ENCODE data around the gene MYO3B. TPM values are rescaled to one million over a fixed set of nuclear protein-coding genes. Genes with fewer than 3 reads are reported as not detected.
"Not testable (repeated sequence)": the region's sequence is repeated elsewhere in the genome, so short reads cannot be mapped to it uniquely, and the experiment has no call there.

MYO3B gene
- total RNA-seq, 1 donor, result 0.21 TPM

DNA sequence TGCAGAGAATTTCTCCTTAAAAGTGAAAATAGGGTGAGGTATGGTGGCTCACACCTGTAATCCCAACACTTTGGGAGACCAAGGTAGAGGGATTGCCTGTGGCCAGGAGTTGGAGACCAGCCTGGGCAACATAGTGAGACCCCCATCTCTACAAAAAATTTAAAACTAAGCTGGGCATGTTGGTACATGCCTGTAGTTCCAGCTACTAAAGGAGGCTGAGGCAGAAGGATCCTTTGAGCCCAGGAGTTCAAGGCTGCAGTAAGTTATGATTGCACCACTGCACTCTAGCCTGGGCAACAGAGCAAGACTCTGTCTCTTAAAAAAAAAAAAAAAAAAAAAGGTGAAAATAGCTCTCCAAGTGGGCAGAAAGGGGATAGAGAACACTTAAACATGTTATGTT, 496.3 kb downstream of the MYO3B start:
- not testable (repeated sequence) for H3K4me3 ChIP-seq (ENCODE audit: low read length); H3K4me1 ChIP-seq (ENCODE audit: insufficient read depth, low read length); H3K9me3 ChIP-seq (ENCODE audit: low read depth, low read length); H3K27me3 ChIP-seq (ENCODE audit: insufficient read depth, low read length)

DNA sequence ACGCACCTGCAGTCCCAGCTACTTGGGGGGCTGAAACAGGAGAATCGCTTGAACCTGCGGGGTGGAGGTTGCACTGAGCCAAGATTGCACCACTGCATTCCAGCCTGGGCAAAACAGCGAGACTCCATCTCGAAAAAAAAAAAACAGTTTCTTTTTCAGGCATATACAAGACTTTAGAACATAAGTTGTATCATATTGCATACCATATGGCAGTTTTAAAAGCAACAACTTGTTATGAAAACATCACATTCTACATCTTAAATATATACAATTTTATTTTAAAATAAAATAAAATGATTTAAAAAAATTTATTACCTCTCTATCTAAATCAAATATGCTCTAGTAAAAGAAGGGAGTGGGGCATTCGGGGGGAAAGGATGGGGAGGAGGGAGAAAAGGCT, 497.8 kb downstream of the MYO3B start:
- H3K27me3 ChIP-seq (ENCODE audit: insufficient read depth, low read length), result no peaks in the 10 kb centered on the region
- H3K9me3 ChIP-seq (ENCODE audit: low read depth, low read length), result no peaks in the 10 kb centered on the region
- H3K4me1 ChIP-seq (ENCODE audit: insufficient read depth, low read length), result no peaks in the 10 kb centered on the region
- no peak overlapping the region for H3K4me3 ChIP-seq (ENCODE audit: low read length)

DNA sequence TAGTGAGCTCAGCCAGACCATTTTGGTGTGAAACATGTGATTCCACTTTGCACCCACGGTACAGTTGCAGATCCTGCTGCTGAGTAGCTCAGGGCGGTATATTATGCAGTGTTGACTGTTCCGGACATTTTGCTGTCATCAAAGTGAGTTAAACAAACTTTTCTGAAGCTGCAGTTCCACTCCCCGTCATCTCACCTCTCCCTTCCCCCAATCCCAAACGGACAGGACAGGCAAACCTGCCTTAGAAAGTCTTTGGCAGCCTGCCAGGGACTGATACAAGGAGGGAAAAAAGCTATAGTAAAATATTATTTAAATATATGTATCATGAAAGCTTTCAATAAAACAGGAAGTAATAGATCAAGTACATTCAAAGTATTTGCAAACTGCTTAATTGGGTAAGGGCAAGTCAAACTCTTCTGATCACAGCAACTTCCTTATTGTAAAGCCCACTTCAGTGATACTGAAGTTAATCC, 501.7 kb downstream of the MYO3B start:
- no peaks in the 10 kb centered on the region for H3K4me1 ChIP-seq (ENCODE audit: insufficient read depth, low read length)
- H3K9me3 ChIP-seq (ENCODE audit: low read depth, low read length), result no peaks in the 10 kb centered on the region
- H3K27me3 ChIP-seq (ENCODE audit: insufficient read depth, low read length), result no peaks in the 10 kb centered on the region
- H3K4me3 ChIP-seq (ENCODE audit: low read length), result no peak overlapping the region

DNA sequence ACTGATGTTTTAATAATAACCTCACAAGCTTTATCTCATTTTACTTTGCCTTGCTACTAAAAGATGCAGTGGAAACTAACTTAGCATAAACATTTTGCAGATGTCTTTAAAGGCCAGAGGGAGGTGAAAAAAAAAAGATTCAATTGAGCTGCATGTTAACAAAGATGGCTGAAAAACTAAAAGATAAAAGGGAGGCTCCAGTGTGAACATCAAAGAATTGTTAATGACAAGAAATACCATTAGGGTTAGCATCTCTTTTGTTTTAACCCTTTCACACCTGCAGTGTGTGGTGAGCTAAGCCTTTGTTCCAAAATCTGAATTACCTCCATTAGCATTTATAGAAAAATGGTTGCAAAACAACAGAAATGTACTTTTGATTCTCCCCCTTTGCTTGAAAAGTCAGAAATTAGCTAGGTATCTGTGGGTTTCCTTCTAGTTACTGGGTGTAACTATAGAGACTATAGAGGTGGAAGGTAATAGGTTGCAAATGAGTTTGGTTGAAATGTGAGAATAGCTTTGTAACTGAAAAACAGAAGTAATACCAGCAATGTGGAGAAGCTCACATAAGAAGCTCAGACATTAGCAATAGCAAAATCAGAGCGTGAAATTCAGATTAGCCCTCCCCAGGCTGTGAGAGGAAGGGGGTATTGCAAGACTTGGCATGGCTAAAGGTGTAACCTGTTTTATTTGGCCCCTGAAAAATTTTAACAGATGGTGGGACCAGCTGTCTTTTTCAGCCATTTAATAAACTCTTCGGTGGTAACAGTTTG, 502.4 kb downstream of the MYO3B start:
- no peaks in the 10 kb centered on the region for H3K27me3 ChIP-seq (ENCODE audit: insufficient read depth, low read length)
- H3K9me3 ChIP-seq (ENCODE audit: low read depth, low read length), result no peaks in the 10 kb centered on the region
- no peaks in the 10 kb centered on the region for H3K4me1 ChIP-seq (ENCODE audit: insufficient read depth, low read length)
- no peak overlapping the region for H3K4me3 ChIP-seq (ENCODE audit: low read length)

DNA sequence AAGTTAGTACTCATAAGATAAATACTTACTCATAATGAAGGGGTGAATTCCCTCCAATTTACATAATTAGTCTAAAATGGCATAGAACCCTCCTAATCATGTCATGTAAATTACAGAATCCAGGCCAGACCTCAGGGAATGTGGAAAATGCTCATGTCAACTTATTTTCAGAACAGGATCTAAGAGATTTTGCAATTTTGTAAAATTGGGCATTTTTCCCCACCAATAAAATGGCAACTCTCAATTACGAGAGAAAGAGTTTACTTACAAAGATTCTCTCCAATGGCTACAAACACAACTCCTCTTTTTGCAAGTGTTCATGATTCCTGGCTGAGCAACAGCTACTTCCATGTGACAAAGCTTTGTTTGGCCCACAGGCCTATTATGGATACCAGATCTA, 503.4 kb downstream of the MYO3B start:
- Histone ChIP-seq H3K4me3 (ENCODE audit: low read length) (no peak overlapping the region), H3K9me3 (ENCODE audit: low read depth, low read length) (no peaks in the 10 kb centered on the region), H3K27me3 (ENCODE audit: insufficient read depth, low read length) (peaks cover 2% of the 10 kb centered on the region), H3K4me1 (ENCODE audit: insufficient read depth, low read length) (no peaks in the 10 kb centered on the region)

DNA sequence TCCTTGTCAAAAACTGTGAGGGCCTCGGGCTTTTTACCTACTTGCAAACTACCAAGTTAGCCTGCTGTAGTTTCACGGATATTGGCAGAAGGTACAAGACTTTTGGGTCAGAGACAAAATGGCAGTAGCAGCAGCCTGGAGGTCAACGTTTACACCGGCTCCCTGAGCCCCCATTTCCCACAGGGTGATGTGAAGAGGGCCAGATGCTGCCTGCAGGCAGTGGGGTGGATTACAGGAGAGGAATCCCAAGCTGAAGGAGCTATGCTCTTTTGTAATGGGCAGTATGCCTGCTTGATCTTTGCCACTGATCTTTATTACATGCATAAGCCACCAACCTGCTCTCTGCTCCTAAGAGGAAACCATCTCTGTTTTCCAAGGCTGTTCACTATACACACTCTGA, 507.6 kb downstream of the MYO3B start:
- H3K4me1 ChIP-seq (ENCODE audit: insufficient read depth, low read length), result no peaks in the 10 kb centered on the region

DNA sequence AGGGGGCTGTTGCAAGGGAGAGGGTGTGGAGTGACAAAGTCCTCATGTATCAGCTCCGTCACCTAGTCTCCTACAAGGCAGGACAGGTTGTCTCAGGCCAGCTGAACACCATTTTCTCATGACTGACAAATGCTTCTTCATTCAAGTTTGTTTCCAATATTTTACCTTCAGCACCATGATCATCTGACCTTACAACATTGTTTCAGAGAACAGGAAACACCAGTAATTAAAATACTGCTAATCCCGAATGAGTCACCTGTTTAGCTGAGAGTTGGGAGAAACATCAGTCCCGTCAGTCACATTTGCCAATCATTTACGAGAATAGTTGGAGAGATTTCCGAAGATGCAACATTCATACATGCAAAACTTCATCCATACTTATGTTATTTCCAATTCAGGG, 511.5 kb downstream of the MYO3B start:
- Histone ChIP-seq H3K27me3 (ENCODE audit: insufficient read depth, low read length) (peaks cover 2% of the 10 kb centered on the region), H3K9me3 (ENCODE audit: low read depth, low read length) (no peaks in the 10 kb centered on the region), H3K4me1 (ENCODE audit: insufficient read depth, low read length) (no peaks in the 10 kb centered on the region), H3K4me3 (ENCODE audit: low read length) (no peak overlapping the region)

More for the DNA sequence above, 507.6 kb downstream of the MYO3B start:
- Histone ChIP-seq H3K9me3 (ENCODE audit: low read depth, low read length) (no peaks in the 10 kb centered on the region), H3K27me3 (ENCODE audit: insufficient read depth, low read length) (peaks cover 2% of the 10 kb centered on the region), H3K4me3 (ENCODE audit: low read length) (no peak overlapping the region)

DNA sequence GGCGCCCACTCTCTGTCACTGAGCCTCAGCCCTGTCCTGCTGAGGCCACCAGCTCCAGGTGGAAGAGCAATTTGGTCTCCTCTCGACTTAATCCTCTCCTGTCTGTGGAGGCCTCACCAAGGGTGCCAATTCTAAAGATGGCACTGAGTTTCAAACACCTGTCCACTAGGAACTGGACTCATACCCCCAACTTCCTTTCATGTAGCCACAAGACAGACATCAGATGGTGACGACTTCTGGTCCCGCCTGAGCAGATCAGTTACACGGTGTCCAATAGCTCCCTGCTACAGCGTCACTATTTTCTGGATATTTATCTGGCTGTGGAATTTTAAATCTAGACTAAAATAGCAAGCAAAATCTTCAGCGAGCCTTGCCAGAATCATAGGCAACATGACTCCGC, 512.7 kb downstream of the MYO3B start:
- no peaks in the 10 kb centered on the region for H3K9me3 ChIP-seq (ENCODE audit: low read depth, low read length)
- H3K27me3 ChIP-seq (ENCODE audit: insufficient read depth, low read length), result peaks cover 1% of the 10 kb centered on the region
- H3K4me3 ChIP-seq (ENCODE audit: low read length), result no peak overlapping the region
- H3K4me1 ChIP-seq (ENCODE audit: insufficient read depth, low read length), result no peaks in the 10 kb centered on the region

DNA sequence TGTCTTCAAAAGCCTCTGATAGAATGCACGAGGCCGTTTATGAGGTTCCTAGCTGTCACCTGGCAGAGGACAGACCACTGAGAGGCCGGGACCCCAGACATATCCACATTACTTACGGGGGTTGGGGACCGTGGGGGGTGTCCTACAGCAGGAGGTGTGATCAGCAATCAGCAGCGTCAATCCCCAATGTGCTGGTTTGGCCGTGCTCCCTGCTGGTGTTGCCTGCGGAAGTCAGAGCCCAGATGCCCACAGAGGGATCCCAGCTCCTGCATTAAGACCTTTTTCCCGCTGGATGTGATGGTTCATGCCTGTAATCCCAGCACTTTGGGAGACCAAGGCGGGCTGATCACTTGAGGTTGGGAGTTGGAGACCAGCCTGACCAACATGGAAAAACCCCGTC, 516.4 kb downstream of the MYO3B start:
- Histone ChIP-seq H3K9me3 (ENCODE audit: low read depth, low read length) (no peaks in the 10 kb centered on the region), H3K4me3 (ENCODE audit: low read length) (no peak overlapping the region), H3K4me1 (ENCODE audit: insufficient read depth, low read length) (no peaks in the 10 kb centered on the region), H3K27me3 (ENCODE audit: insufficient read depth, low read length) (no peaks in the 10 kb centered on the region)

DNA sequence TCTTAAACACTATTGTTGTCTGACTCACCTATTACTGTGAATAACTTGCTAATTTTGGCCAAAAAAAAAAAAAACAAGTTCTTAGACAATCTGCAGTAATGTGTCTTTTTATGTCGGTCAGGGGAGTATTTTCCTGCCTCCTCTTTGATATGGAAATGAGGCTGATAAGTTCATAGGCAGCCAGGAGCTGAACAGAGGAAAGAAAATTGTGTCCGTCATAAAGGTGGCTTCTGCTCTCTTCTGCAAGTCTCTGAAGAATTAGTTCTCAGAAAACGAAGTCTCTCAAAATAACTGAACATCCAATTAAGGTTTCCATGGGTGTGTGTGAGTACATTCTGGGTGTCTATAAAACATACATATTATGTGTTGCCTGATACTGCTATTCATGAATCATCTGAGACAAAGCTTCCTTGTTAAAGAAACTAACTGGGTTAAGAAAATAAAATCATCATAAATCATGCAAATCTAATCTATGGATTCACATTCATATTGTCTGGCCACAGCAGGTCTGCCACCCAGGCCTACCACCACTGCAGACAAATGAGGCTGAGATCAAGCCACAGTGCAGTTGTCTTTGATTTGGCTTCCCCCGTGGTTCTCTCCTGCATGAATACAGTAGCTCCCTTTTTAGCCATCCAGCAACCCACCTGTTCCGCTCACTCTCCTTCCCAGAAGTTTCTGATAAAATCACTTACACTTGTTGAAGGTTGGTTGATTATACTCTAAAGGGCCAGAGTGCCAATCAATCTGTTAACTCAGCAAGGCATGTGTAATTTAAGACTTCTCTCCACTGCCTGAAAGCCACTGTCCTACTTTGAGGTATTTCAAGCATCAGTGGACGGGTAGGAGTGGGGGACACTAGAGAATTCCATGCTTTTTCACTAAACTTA, 517.8 kb downstream of the MYO3B start:
- Histone ChIP-seq H3K27me3 (ENCODE audit: insufficient read depth, low read length) (no peaks in the 10 kb centered on the region), H3K9me3 (ENCODE audit: low read depth, low read length) (no peaks in the 10 kb centered on the region), H3K4me3 (ENCODE audit: low read length) (no peak overlapping the region), H3K4me1 (ENCODE audit: insufficient read depth, low read length) (no peaks in the 10 kb centered on the region)

DNA sequence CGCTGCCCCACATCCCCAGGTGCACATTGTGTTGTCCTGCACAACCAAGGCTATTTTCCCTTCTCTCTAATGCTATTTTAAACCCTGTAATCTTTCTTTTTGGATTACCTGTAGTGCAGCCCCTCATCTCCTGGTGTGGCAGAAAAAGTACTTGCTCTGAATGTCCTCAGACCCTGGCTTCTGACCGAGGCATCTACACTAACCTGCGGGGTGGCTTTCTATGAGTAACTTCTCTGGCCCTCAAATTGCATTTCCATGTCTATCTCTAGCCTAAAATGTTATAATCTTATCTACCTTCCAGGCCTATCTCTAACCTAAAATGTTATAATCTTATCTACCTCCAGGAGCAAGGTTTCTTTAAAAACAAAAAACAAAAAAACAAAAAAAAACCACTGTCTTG, 519.0 kb downstream of the MYO3B start:
- Histone ChIP-seq H3K27me3 (ENCODE audit: insufficient read depth, low read length) (no peaks in the 10 kb centered on the region), H3K4me1 (ENCODE audit: insufficient read depth, low read length) (no peaks in the 10 kb centered on the region), H3K9me3 (ENCODE audit: low read depth, low read length) (no peaks in the 10 kb centered on the region), H3K4me3 (ENCODE audit: low read length) (no peak overlapping the region)

DNA sequence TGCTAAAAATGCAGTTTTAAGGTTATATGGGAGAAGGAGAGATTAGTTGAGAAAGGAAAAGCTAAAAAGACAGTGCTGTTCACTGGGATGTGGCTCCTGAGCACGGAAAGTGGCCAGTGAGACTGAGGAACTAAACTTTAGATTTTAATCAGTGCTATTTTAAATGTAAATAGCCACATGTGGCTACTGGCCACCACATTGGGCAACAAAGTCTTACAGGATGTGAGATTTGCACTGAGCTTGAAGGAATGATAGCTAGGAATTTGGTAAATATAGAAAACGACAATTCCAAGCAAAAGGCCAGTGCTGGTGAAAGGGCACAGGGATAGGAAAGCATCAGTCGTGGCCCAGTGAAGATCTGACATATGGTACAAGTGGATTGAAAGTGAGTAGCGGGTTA, 523.1 kb downstream of the MYO3B start:
- Histone ChIP-seq H3K4me3 (ENCODE audit: low read length) (no peak overlapping the region), H3K9me3 (ENCODE audit: low read depth, low read length) (no peaks in the 10 kb centered on the region), H3K27me3 (ENCODE audit: insufficient read depth, low read length) (peaks cover 2% of the 10 kb centered on the region), H3K4me1 (ENCODE audit: insufficient read depth, low read length) (no peaks in the 10 kb centered on the region)

DNA sequence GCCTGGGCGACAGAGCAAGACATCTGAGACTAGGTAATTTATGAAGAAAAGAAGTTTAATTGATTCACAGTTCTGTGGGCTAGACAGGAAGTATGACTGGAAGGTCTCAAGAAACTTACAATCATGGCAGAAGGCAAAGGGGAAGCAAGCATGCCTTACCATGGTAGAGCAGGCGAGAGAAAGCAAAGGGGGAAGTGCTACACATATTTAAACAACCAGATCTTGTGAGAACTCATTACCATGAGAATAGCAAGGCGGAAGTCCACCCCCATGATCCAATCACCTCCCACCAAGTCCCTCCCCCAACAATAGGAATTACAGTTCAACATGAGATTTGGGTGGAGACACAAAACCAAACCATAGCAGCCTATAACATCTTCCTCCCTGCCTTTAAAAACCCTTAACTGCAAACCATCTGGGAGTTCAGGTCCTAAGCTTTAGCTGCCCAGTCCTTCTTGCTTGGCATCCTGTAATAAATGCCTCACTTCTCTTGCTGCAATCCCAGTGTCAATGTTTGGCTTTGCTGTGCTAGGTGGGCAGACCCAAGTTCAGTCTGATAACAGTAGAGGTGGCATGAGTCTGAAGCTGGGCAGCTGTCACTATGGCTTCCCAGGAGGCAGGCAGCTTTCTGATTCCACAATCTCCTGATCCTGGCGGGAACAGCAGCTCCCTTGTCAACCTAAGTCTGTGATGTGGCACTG, 526.0 kb downstream of the MYO3B start:
- Histone ChIP-seq H3K4me3 (ENCODE audit: low read length) (no peak overlapping the region), H3K27me3 (ENCODE audit: insufficient read depth, low read length) (peaks cover 8% of the 10 kb centered on the region), H3K9me3 (ENCODE audit: low read depth, low read length) (no peaks in the 10 kb centered on the region), H3K4me1 (ENCODE audit: insufficient read depth, low read length) (no peaks in the 10 kb centered on the region)
